Liver (tissue), 9 donors: Measurements from ENCODE around the gene ARHGEF10L. TPM values are rescaled to one million over a fixed set of nuclear protein-coding genes. Genes with fewer than 3 reads are reported as not detected.

ENCODE experiments used
- DNase-seq: peaks from one replicate; pipeline ENCODE4 v3.0.0-alpha.2; 2017; ENCODE audit warnings: low spot score
- H3K27ac ChIP-seq, 2 donors: one replicate each; pipeline ENCODE4 v1.7.0; 2013; ENCODE audit warnings: inconsistent platforms in 2 of 2, low read length in 2 of 2, control low read depth in 1 of 2, low read depth in 1 of 2, mild to moderate bottlenecking in 1 of 2
- H3K27me3 ChIP-seq, 4 donors: one replicate each; pipeline versions ENCODE4 v1.6.1 to v1.7.0; 2013; ENCODE audit warnings: low read length in 3 of 4, inconsistent platforms in 1 of 4, mild to moderate bottlenecking in 1 of 4, moderate library complexity in 1 of 4; ENCODE audit not compliant: control insufficient read depth in 4 of 4, insufficient read depth in 4 of 4
- H3K36me3 ChIP-seq, 4 donors: one replicate each; pipeline versions ENCODE4 v1.6.1 to v1.7.0; 2013; ENCODE audit warnings: low read length in 3 of 4, mild to moderate bottlenecking in 3 of 4, low read depth in 1 of 4, moderate library complexity in 1 of 4; ENCODE audit not compliant: control insufficient read depth in 4 of 4, insufficient read depth in 3 of 4
- H3K4me1 ChIP-seq, 4 donors: one replicate each; pipeline versions ENCODE4 v1.6.1 to v1.7.0; 2013; ENCODE audit warnings: low read length in 3 of 4, mild to moderate bottlenecking in 3 of 4, moderate library complexity in 1 of 4; ENCODE audit not compliant: control insufficient read depth in 4 of 4, insufficient read depth in 4 of 4
- H3K4me3 ChIP-seq, 3 donors: one replicate each; pipeline versions ENCODE4 v1.6.1 to v1.7.0; 2013; ENCODE audit warnings: low read length in 3 of 3, control low read depth in 1 of 3, low read depth in 1 of 3, mild to moderate bottlenecking in 1 of 3
- H3K9ac ChIP-seq, 2 donors: one replicate each; pipeline ENCODE4 v1.7.0; 2013; ENCODE audit warnings: low read length in 2 of 2, mild to moderate bottlenecking in 2 of 2, moderate library complexity in 2 of 2, control low read depth in 1 of 2, low read depth in 1 of 2
- H3K9me3 ChIP-seq, 4 donors: one replicate each; pipeline versions ENCODE4 v1.6.1 to v1.7.0; 2013; ENCODE audit warnings: low read length in 3 of 4; ENCODE audit not compliant: control insufficient read depth in 4 of 4
- ATF3 ChIP-seq: IDR thresholded peaks from 2 replicates; pipeline ENCODE4 v1.6.1; 2016; ENCODE audit warnings: antibody characterized with exemption
- CTCF ChIP-seq: fragments of 150-350 bp; IDR thresholded peaks from 2 replicates; pipeline ENCODE4 v1.5.1; 2017; ENCODE audit warnings: improper control_type of control experiment, low read depth, low read length; ENCODE audit not compliant: missing input control
- EGR1 ChIP-seq, 2 donors: IDR thresholded peaks; 2 replicates each; pipeline ENCODE4 v1.6.1; 2016 to 2018; ENCODE audit warnings: antibody characterized with exemption in 2 of 2, low read depth in 2 of 2
- FOXA1 ChIP-seq: IDR thresholded peaks from 2 replicates; pipeline ENCODE4 v1.6.1; 2016; ENCODE audit warnings: antibody characterized with exemption
- FOXA2 ChIP-seq: IDR thresholded peaks from 2 replicates; pipeline ENCODE4 v1.6.1; 2016; ENCODE audit warnings: antibody characterized with exemption
- GABPA ChIP-seq, 2 donors: IDR thresholded peaks in 1 of 2; conservative IDR thresholded peaks in 1 of 2; 2 replicates each; pipeline ENCODE4 v1.6.1; 2016; ENCODE audit warnings: antibody characterized with exemption in 2 of 2, mild to moderate bottlenecking in 1 of 2, moderate library complexity in 1 of 2
- HNF4A ChIP-seq, 2 donors: conservative IDR thresholded peaks; 2 replicates each; pipeline ENCODE4 v1.6.1; 2016; ENCODE audit warnings: antibody characterized with exemption in 2 of 2, mild to moderate bottlenecking in 2 of 2
- JUND ChIP-seq, 2 donors: IDR thresholded peaks; 2 replicates each; pipeline ENCODE4 v1.6.1; 2016; ENCODE audit warnings: antibody characterized with exemption in 2 of 2
- NR2F2 ChIP-seq: IDR thresholded peaks from 2 replicates; pipeline ENCODE4 v1.6.1; 2016; ENCODE audit warnings: antibody characterized with exemption
- RXRA ChIP-seq, 2 donors: IDR thresholded peaks; 2 replicates each; pipeline ENCODE4 v1.6.1; 2017 to 2018; ENCODE audit warnings: antibody characterized with exemption in 2 of 2, mild to moderate bottlenecking in 1 of 2
- SP1 ChIP-seq: IDR thresholded peaks from 2 replicates; pipeline ENCODE4 v1.6.1; 2018; ENCODE audit warnings: antibody characterized with exemption, mild to moderate bottlenecking
- TAF1 ChIP-seq: conservative IDR thresholded peaks from 2 replicates; pipeline ENCODE4 v1.6.1; 2016; ENCODE audit warnings: antibody characterized with exemption, mild to moderate bottlenecking
- YY1 ChIP-seq: IDR thresholded peaks from 2 replicates; pipeline ENCODE4 v1.6.1; 2016; ENCODE audit warnings: antibody characterized with exemption, mild to moderate bottlenecking
- ZBTB33 ChIP-seq: IDR thresholded peaks from 2 replicates; pipeline ENCODE4 v1.6.1; 2016; ENCODE audit warnings: antibody characterized with exemption
- WGBS: extraction: QIAGEN DNeasy Blood & Tissue Kit; methylation state at CpG from one replicate; pipeline ENCODE4 v1.1.7; 2013; 5-methylcytosine and 5-hydroxymethylcytosine counted together
- polyA plus RNA-seq, 2 donors: library from polyadenylated mRNA; stranded (reverse) in 1 of 2; unstranded in 1 of 2; fragments of 200-250 nt in 1 of 2; fragments of >200 nt in 1 of 2; fragmentation: Nextera tagmentation in 1 of 2; extraction: Ambion mirVana in 1 of 2; gene quantifications; one replicate each; pipeline versions ENCODE4 v1.2.1 to v1.2.3, GENCODE V29; 2013 to 2015
- total RNA-seq, 2 donors: library from RNA; depleted of rRNA; stranded (reverse); fragments of >200 nt; gene quantifications; one replicate each; pipeline ENCODE4 v1.2.3, GENCODE V29; 2014
- donor health status: healthy.
- donor health status: healthy.
- donor health status: healthy.
- donor health status: healthy.
- donor health status: healthy.

ARHGEF10L gene
- total and polyA plus RNA-seq, 4 donors: 26.3 to 169 (median 57.5) TPM

GRCh38 chr1:17567582-17567981 is 28.1 kb downstream of the ARHGEF10L start (continued):
- no peak for TF ChIP-seq ZBTB33
- no peak for TF ChIP-seq CTCF
- TF ChIP-seq GABPA (IDR thresholded peaks at IDR 0.05 in 1 of 2, conservative IDR thresholded peaks at IDR 0.05 in 1 of 2): no peak

GRCh38 chr1:17568014-17568900 is 28.8 kb downstream of the ARHGEF10L start:
- no peak overlapping the region for H3K4me3 ChIP-seq
- no peaks in the 10 kb centered on the region for H3K27me3 ChIP-seq
- H3K27ac ChIP-seq: peak overlapping the region; percentile 90
- H3K9me3 ChIP-seq: no peaks in the 10 kb centered on the region
- TF ChIP-seq ATF3 (no peak), TAF1 (no peak), EGR1 (IDR thresholded peaks at IDR 0.05; ENCODE audit: low read depth in 2 of 2) (no peak), RXRA (IDR thresholded peaks at IDR 0.05) (no peak), SP1 (no peak), YY1 (no peak), CTCF (no peak), FOXA2 (no peak), GABPA (IDR thresholded peaks at IDR 0.05 in 1 of 2, conservative IDR thresholded peaks at IDR 0.05 in 1 of 2) (no peak), JUND (IDR thresholded peaks at IDR 0.05) (no peak), FOXA1 (no peak), NR2F2 (no peak), HNF4A (conservative IDR thresholded peaks at IDR 0.05) (no peak)
- WGBS: 80% methylated on average over 11 of the region's 11 CpGs
- no peak for DNase-seq
- no peaks in the 10 kb centered on the region for H3K36me3 ChIP-seq
- peaks cover 22 to 53% (median 46%) of the 10 kb centered on the region in 4 donors for H3K4me1 ChIP-seq
- H3K9ac ChIP-seq: no peak overlapping the region
